Panc1 (cell line): Measurements from ENCODE around the gene ATP6V0A4. TPM values are rescaled to one million over a fixed set of nuclear protein-coding genes. Genes with fewer than 3 reads are reported as not detected.

Experiments used
- ATAC-seq: fragments of 200-7000 bp; cut with Tn5 transposase; 2 replicates; pipeline ENCODE4 v1.9.1; 2020; ENCODE audit warnings: mild to moderate bottlenecking, moderate library complexity
- BruUV-seq: library from RNA; stranded (reverse); fragments of 400-500 nt; replicated peaks from 2 replicates; lab custom pipeline; 2021; lab: Mats Ljungman, UMichigan
- CTCF ChIA-PET: fragments of 300-600 bp; sonication (Branson Sonifier 250); formaldehyde crosslinking; loops from one replicate; lab custom pipeline; 2022; ENCODE audit warnings: antibody characterized with exemption; lab: Charles Lee
- POLR2A ChIA-PET: fragments of 300-600 bp; sonication (Branson Sonifier 250); formaldehyde crosslinking; loops from one replicate; lab custom pipeline; 2022; ENCODE audit warnings: antibody characterized with exemption; lab: Charles Lee
- DNase-seq: peaks from one replicate; pipeline ENCODE4 v3.0.0-alpha.2; 2010; ENCODE audit warnings: low read depth, low spot score
- H3K27ac ChIP-seq: 2 replicates; pipeline ENCODE4 v1.5.1; 2011; ENCODE audit warnings: mild to moderate bottlenecking, low read length, inconsistent platforms
- H3K27me3 ChIP-seq: fragments of 200-500 bp; sonication (Bioruptor generic); 2 replicates; pipeline ENCODE4 v1.6.0; 2014; ENCODE audit warnings: low read length, inconsistent platforms; ENCODE audit not compliant: control insufficient read depth, insufficient read depth
- H3K36me3 ChIP-seq: fragments of 200-500 bp; sonication (Bioruptor generic); 2 replicates; pipeline ENCODE4 v1.5.1; 2014; ENCODE audit warnings: inconsistent platforms, mild to moderate bottlenecking, low read length, moderate library complexity; ENCODE audit not compliant: control insufficient read depth, insufficient read depth
- H3K4me1 ChIP-seq: 2 replicates; pipeline ENCODE4 v1.5.1; 2011; ENCODE audit warnings: inconsistent platforms, mild to moderate bottlenecking, low read length, moderate library complexity; ENCODE audit not compliant: control insufficient read depth, insufficient read depth
- H3K4me3 ChIP-seq, 2 experiments: 2 replicates each; pipeline ENCODE4 v1.5.1; 2011 to 2012; ENCODE audit warnings: low read depth in 2 of 2, low read length in 2 of 2, mild to moderate bottlenecking in 2 of 2, inconsistent platforms in 1 of 2, moderate library complexity in 1 of 2
- H3K9me3 ChIP-seq: fragments of 200-500 bp; sonication (Bioruptor generic); 2 replicates; pipeline ENCODE4 v1.5.1; 2014; ENCODE audit warnings: low read depth, mild to moderate bottlenecking, inconsistent platforms, low read length, moderate library complexity; ENCODE audit not compliant: control insufficient read depth, insufficient read depth
- POLR2AphosphoS5 ChIP-seq: IDR thresholded peaks from 2 replicates; pipeline ENCODE4 v1.6.1; 2012; ENCODE audit warnings: mild to moderate bottlenecking, low read depth, low read length, moderate library complexity
- REST ChIP-seq, 2 experiments: IDR thresholded peaks; 2 replicates each; pipeline ENCODE4 v1.6.1; 2011 to 2012; ENCODE audit warnings: low read depth in 2 of 2, control low read depth in 1 of 2, low read length in 1 of 2, mild to moderate bottlenecking in 1 of 2, moderate library complexity in 1 of 2; ENCODE audit not compliant: insufficient read depth in 1 of 2
- SIN3A ChIP-seq: IDR thresholded peaks from 2 replicates; pipeline ENCODE4 v1.6.1; 2012; ENCODE audit warnings: low read depth, mild to moderate bottlenecking, low read length, moderate library complexity, borderline replicate concordance; ENCODE audit not compliant: insufficient read depth
- TCF7L2 ChIP-seq: IDR thresholded peaks from 2 replicates; pipeline ENCODE4 v1.6.1; 2011; ENCODE audit warnings: mild to moderate bottlenecking, low read depth, low read length, inconsistent platforms
- in situ Hi-C: cut with HindIII; loops from 2 replicates; pipeline ENCODE4 v1.10.0; 2016; ENCODE audit warnings: low sequenced_read_pairs, low pct_unique_long_range_greater_than_20kb
- intact Hi-C: fragments of 100-400 bp; cut with micrococcal nuclease; formaldehyde crosslinking; loops from one replicate; pipeline ENCODE4 v1.10.0; 2022; ENCODE audit not compliant: unreplicated experiment
- total RNA-seq: library from RNA; stranded (reverse); gene quantifications from one replicate; pipeline ENCODE4 v1.2.1, GENCODE V29; 2021; ENCODE audit not compliant: unreplicated experiment
- TF ChIP-seq, protein P1 (sequence below): fragments of 450-650 bp; IDR thresholded peaks from 2 replicates; pipeline ENCODE4 v1.5.1; 2017; ENCODE audit warnings: mild to moderate bottlenecking

Gene ATP6V0A4
- total RNA-seq, 1 experiment from 2014 or later: 0.15 TPM

DNA sequence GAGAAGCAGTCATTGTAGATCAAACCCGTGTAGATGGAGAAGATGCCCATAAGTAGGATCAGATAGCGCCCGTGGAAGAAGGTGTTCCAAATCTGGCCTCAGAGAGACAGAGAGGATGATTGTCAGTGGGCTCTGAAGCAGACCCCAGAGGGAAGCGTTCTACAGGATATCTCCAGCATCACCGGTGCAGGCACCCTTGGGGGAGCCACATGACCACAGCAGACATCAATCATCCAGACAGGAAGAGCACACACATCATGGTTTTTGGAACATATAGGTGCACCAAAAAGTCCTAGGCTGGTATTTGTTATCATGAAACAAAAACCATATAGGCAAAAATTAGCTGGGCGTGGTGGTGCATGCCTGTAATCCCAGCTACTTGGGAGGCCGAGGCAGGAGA, 52.8 kb downstream of the ATP6V0A4 start:
- ATAC-seq (no peak), DNase-seq (no peak)
- POLR2A ChIA-PET: no interaction called here
- in situ Hi-C loops (no loop called here), intact Hi-C loops (no loop called here)
- Histone ChIP-seq H3K9me3 (no peaks in the 10 kb centered on the region), H3K27ac (no peak overlapping the region), H3K27me3 (no peaks in the 10 kb centered on the region), H3K4me3 (no peak overlapping the region), H3K4me1 (no peaks in the 10 kb centered on the region), H3K36me3 (no peaks in the 10 kb centered on the region)
- TF ChIP-seq POLR2AphosphoS5: no peak
- TF ChIP-seq REST (IDR thresholded peaks at IDR 0.05; ENCODE audit: insufficient read depth in 1 of 2, low read depth in 2 of 2, low read length in 1 of 2): no peak
- TF ChIP-seq SIN3A: no peak
- no peak for TF ChIP-seq TCF7L2
- TF ChIP-seq, protein P1, sequence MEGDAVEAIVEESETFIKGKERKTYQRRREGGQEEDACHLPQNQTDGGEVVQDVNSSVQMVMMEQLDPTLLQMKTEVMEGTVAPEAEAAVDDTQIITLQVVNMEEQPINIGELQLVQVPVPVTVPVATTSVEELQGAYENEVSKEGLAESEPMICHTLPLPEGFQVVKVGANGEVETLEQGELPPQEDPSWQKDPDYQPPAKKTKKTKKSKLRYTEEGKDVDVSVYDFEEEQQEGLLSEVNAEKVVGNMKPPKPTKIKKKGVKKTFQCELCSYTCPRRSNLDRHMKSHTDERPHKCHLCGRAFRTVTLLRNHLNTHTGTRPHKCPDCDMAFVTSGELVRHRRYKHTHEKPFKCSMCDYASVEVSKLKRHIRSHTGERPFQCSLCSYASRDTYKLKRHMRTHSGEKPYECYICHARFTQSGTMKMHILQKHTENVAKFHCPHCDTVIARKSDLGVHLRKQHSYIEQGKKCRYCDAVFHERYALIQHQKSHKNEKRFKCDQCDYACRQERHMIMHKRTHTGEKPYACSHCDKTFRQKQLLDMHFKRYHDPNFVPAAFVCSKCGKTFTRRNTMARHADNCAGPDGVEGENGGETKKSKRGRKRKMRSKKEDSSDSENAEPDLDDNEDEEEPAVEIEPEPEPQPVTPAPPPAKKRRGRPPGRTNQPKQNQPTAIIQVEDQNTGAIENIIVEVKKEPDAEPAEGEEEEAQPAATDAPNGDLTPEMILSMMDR: no peak
- CTCF ChIA-PET: no interaction called here
- no TSS peak for BruUV-seq

DNA sequence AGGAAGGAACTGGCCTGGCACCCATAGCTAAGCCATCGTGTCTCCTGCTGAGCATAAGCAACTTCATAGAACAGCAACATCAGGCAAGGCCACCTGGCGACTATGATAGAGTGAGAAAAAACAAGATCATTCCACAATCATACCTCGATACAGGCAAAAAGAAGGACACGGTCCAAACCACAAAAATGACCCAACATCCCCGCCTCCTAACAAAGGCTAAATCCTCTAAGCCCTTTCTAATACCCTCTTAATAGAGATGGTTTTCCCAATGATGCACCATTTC, 56.6 kb downstream of the ATP6V0A4 start:
- Histone ChIP-seq H3K27me3 (no peaks in the 10 kb centered on the region), H3K9me3 (no peaks in the 10 kb centered on the region), H3K4me1 (no peaks in the 10 kb centered on the region), H3K36me3 (no peaks in the 10 kb centered on the region), H3K4me3 (no peak overlapping the region), H3K27ac (no peak overlapping the region)
- ChIA-PET POLR2A (no interaction called here), CTCF (no interaction called here)
- in situ Hi-C loops (no loop called here), intact Hi-C loops (no loop called here)
- ATAC-seq (no peak), DNase-seq (no peak)
- BruUV-seq: no TSS peak
- TF ChIP-seq, protein P1: no peak
- no peak for TF ChIP-seq REST (IDR thresholded peaks at IDR 0.05; ENCODE audit: insufficient read depth in 1 of 2, low read depth in 2 of 2, low read length in 1 of 2)
